Lower leg skin (tissue), 3 donors: ENCODE results near the gene KDM5C.

ENCODE experiments used
- CTCF ChIP-seq, 3 donors: fragments of 450-650 bp; IDR thresholded peaks; one replicate each; pipeline ENCODE4 v1.5.1; 2016; ENCODE audit warnings: antibody characterized with exemption in 3 of 3, mild to moderate bottlenecking in 3 of 3, moderate library complexity in 2 of 3
- POLR2A ChIP-seq, 2 donors: fragments of 450-650 bp; IDR thresholded peaks; one replicate each; pipeline ENCODE4 v1.6.1; 2016 to 2017; ENCODE audit warnings: antibody characterized with exemption in 2 of 2, mild to moderate bottlenecking in 1 of 2, moderate library complexity in 1 of 2

GRCh38 chrX:53163436-53163835 is 61.6 kb downstream of the KDM5C start:
- TF ChIP-seq POLR2A (IDR thresholded peaks at IDR 0.05) (no peak), CTCF (IDR thresholded peaks at IDR 0.05) (no peak)
